ENCODE measurements around the gene SALL1.

DNA sequence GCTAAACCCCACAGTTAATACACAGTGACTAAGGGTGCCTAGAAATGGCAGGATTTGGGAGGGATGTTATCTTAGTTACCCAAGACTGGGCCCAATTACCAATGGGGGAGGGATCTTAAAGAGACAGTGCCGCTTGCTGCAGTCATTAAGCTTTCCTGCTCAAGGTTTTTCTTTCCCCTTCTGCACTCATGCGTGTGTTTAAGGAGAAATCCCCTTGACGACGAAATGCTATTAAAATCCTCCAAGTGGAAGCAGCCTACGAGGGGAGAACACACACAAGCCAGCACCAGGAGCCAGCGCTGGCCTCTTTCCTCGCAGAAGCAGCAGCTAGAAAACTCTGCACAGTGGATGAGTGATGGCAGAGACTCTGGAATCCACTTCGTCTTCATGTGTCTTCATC lies 22.0 kb downstream of the SALL1 start:
- TF ChIP-seq, protein P1, sequence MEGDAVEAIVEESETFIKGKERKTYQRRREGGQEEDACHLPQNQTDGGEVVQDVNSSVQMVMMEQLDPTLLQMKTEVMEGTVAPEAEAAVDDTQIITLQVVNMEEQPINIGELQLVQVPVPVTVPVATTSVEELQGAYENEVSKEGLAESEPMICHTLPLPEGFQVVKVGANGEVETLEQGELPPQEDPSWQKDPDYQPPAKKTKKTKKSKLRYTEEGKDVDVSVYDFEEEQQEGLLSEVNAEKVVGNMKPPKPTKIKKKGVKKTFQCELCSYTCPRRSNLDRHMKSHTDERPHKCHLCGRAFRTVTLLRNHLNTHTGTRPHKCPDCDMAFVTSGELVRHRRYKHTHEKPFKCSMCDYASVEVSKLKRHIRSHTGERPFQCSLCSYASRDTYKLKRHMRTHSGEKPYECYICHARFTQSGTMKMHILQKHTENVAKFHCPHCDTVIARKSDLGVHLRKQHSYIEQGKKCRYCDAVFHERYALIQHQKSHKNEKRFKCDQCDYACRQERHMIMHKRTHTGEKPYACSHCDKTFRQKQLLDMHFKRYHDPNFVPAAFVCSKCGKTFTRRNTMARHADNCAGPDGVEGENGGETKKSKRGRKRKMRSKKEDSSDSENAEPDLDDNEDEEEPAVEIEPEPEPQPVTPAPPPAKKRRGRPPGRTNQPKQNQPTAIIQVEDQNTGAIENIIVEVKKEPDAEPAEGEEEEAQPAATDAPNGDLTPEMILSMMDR (IDR thresholded peaks at IDR 0.05) = no peak
- TF ChIP-seq EZH2phosphoT487 (IDR thresholded peaks at IDR 0.05; ENCODE audit: borderline replicate concordance, low read depth) (no peak), RFX5 (IDR thresholded peaks at IDR 0.05; ENCODE audit: low read length) (no peak), RCOR1 (IDR thresholded peaks at IDR 0.05; ENCODE audit: low read length) (no peak), POLR2AphosphoS5 (IDR thresholded peaks at IDR 0.05; ENCODE audit: low read depth, low read length) (no peak), FOSL2 (IDR thresholded peaks at IDR 0.05; ENCODE audit: borderline replicate concordance, low read depth) (no peak), SMC3 (IDR thresholded peaks at IDR 0.05; ENCODE audit: low read depth, low read length) (no peak), TAF1 (IDR thresholded peaks at IDR 0.05; ENCODE audit: borderline replicate concordance, low read depth, low read length) (no peak), JUND (IDR thresholded peaks at IDR 0.05) (no peak)
- TF ChIP-seq, protein P2, sequence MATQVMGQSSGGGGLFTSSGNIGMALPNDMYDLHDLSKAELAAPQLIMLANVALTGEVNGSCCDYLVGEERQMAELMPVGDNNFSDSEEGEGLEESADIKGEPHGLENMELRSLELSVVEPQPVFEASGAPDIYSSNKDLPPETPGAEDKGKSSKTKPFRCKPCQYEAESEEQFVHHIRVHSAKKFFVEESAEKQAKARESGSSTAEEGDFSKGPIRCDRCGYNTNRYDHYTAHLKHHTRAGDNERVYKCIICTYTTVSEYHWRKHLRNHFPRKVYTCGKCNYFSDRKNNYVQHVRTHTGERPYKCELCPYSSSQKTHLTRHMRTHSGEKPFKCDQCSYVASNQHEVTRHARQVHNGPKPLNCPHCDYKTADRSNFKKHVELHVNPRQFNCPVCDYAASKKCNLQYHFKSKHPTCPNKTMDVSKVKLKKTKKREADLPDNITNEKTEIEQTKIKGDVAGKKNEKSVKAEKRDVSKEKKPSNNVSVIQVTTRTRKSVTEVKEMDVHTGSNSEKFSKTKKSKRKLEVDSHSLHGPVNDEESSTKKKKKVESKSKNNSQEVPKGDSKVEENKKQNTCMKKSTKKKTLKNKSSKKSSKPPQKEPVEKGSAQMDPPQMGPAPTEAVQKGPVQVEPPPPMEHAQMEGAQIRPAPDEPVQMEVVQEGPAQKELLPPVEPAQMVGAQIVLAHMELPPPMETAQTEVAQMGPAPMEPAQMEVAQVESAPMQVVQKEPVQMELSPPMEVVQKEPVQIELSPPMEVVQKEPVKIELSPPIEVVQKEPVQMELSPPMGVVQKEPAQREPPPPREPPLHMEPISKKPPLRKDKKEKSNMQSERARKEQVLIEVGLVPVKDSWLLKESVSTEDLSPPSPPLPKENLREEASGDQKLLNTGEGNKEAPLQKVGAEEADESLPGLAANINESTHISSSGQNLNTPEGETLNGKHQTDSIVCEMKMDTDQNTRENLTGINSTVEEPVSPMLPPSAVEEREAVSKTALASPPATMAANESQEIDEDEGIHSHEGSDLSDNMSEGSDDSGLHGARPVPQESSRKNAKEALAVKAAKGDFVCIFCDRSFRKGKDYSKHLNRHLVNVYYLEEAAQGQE (IDR thresholded peaks at IDR 0.05; ENCODE audit: low read depth, low read length) = no peak
- TF ChIP-seq, protein P3, sequence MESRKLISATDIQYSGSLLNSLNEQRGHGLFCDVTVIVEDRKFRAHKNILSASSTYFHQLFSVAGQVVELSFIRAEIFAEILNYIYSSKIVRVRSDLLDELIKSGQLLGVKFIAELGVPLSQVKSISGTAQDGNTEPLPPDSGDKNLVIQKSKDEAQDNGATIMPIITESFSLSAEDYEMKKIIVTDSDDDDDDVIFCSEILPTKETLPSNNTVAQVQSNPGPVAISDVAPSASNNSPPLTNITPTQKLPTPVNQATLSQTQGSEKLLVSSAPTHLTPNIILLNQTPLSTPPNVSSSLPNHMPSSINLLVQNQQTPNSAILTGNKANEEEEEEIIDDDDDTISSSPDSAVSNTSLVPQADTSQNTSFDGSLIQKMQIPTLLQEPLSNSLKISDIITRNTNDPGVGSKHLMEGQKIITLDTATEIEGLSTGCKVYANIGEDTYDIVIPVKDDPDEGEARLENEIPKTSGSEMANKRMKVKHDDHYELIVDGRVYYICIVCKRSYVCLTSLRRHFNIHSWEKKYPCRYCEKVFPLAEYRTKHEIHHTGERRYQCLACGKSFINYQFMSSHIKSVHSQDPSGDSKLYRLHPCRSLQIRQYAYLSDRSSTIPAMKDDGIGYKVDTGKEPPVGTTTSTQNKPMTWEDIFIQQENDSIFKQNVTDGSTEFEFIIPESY (IDR thresholded peaks at IDR 0.05; ENCODE audit: borderline replicate concordance, low read depth) = no peak
